Measurements from ENCODE around the gene SERAC1.

DNA sequence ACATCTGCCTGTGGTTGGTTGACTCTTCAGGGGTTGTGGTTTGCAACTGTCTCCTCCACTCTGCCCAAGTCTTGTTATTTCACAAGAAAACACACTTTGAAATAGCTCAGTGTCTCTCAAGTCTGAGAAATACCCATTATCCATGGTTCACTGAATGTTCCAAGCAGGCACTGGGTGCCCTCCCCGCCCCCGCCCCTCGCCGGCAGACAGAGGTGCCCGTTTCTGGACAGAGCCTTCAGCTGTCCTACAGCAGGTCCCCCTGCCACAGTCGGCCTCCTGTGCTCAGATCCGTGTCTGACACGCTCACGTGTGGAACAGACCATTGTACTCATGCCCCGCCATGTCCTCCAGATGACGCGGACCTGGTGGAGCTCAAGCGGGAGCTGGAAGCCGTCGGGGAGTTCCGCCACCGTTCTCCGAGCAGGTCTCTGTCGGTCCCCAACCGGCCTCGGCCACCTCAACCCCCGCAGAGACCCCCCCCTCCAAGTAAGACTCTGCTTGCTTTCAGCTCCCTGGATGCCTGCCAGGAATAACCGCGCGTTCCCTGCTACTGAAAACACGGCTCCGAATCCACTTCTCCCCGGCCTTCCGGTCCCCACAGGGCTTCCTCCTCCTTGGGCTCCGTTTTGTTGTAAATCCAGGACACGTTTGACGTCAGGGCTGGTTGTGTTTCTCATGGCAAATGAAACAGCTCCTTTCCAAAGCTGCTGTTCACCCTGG lies 81.4 kb downstream of the SERAC1 start:
- TF ChIP-seq, protein P1, sequence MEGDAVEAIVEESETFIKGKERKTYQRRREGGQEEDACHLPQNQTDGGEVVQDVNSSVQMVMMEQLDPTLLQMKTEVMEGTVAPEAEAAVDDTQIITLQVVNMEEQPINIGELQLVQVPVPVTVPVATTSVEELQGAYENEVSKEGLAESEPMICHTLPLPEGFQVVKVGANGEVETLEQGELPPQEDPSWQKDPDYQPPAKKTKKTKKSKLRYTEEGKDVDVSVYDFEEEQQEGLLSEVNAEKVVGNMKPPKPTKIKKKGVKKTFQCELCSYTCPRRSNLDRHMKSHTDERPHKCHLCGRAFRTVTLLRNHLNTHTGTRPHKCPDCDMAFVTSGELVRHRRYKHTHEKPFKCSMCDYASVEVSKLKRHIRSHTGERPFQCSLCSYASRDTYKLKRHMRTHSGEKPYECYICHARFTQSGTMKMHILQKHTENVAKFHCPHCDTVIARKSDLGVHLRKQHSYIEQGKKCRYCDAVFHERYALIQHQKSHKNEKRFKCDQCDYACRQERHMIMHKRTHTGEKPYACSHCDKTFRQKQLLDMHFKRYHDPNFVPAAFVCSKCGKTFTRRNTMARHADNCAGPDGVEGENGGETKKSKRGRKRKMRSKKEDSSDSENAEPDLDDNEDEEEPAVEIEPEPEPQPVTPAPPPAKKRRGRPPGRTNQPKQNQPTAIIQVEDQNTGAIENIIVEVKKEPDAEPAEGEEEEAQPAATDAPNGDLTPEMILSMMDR (IDR thresholded peaks at IDR 0.05) = no peak
- TF ChIP-seq POLR2A (IDR thresholded peaks at IDR 0.05) (no peak), POLR2AphosphoS5 (IDR thresholded peaks at IDR 0.05) (peak in 1 of 4 donors; percentile 31)
